Cardiac septum (tissue), 1 donor: ENCODE measurements around the gene SERPINB1. TPM values are rescaled to one million over a fixed set of nuclear protein-coding genes. Genes with fewer than 3 reads are reported as not detected.
"Not testable (repeated sequence)": the region's sequence is repeated elsewhere in the genome, so short reads cannot be mapped to it uniquely, and the experiment has no call there.

Experiments used
- DNase-seq: peaks from one replicate; pipeline ENCODE4 v3.0.0-alpha.2; 2020; ENCODE audit warnings: low spot score
- intact Hi-C: fragments of 100-400 bp; cut with DNase I; formaldehyde crosslinking; loops from one replicate; pipeline ENCODE4 v1.14.0; 2022
- total RNA-seq: library from RNA; stranded (reverse); fragmentation: NEBNext Ultra II Directional; extraction: Animal tissue kit (Norgen Biotek cat#: 25700); gene quantifications from one replicate; pipeline ENCODE4 v1.2.1, GENCODE V29; 2021
- donor health status: DM: no; HTN: no; CAD: no.

Gene SERPINB1
- total RNA-seq, 1 donor from 2014 or later = 26.4 TPM

GRCh38 chr6:2870046-2870636 is 28.5 kb upstream of the SERPINB1 start:
- intact Hi-C loops = no loop called here
- DNase-seq = no peak

- DNase-seq = no peak
- intact Hi-C loops = no loop called here
Observed at GRCh38 chr6:2868637-2869036, 27.0 kb upstream of the SERPINB1 start.

- no peak for DNase-seq
- intact Hi-C loops = no loop called here
Observed at GRCh38 chr6:2866171-2866846, 24.6 kb upstream of the SERPINB1 start.

GRCh38 chr6:2865694-2866151 is 24.1 kb upstream of the SERPINB1 start:
- DNase-seq = no peak
- intact Hi-C loops = no loop called here

- intact Hi-C loops = no loop called here
Observed at GRCh38 chr6:2865270-2865669, 23.6 kb upstream of the SERPINB1 start.

GRCh38 chr6:2863901-2864300 is 22.2 kb upstream of the SERPINB1 start:
- intact Hi-C loops = no loop called here
- DNase-seq = no peak

More at GRCh38 chr6:2865270-2865669, 23.6 kb upstream of the SERPINB1 start:
- no peak for DNase-seq

GRCh38 chr6:2862712-2863181 is 21.1 kb upstream of the SERPINB1 start:
- DNase-seq = no peak
- intact Hi-C loops = no loop called here

- intact Hi-C loops = no loop called here
- no peak for DNase-seq
Observed at GRCh38 chr6:2861822-2862164, 20.1 kb upstream of the SERPINB1 start.

GRCh38 chr6:2861060-2861821 is 19.6 kb upstream of the SERPINB1 start:
- DNase-seq = no peak
- intact Hi-C loops = no loop called here

GRCh38 chr6:2860706-2861059 is 19.0 kb upstream of the SERPINB1 start:
- DNase-seq, intact Hi-C loops: not testable (repeated sequence)

GRCh38 chr6:2859798-2860705 is 18.4 kb upstream of the SERPINB1 start:
- intact Hi-C loops, DNase-seq: not testable (repeated sequence)

GRCh38 chr6:2859185-2859700 is 17.6 kb upstream of the SERPINB1 start:
- no peak for DNase-seq
- intact Hi-C loops = no loop called here

GRCh38 chr6:2857580-2858337 is 16.1 kb upstream of the SERPINB1 start:
- DNase-seq = no peak
- intact Hi-C loops = no loop called here

GRCh38 chr6:2857185-2857579 is 15.5 kb upstream of the SERPINB1 start:
- no peak for DNase-seq
- intact Hi-C loops = no loop called here

GRCh38 chr6:2855061-2855519 is 13.4 kb upstream of the SERPINB1 start:
- DNase-seq = no peak
- intact Hi-C loops = loop anchor here (2.0 kb wide), 1 partner anchor 22 kb away; no protein-coding TSS in a partner anchor

GRCh38 chr6:2854396-2854982 is 12.8 kb upstream of the SERPINB1 start:
- intact Hi-C loops = loop anchor here (2.0 kb wide), 1 partner anchor 22 kb away; no protein-coding TSS in a partner anchor
- DNase-seq = no peak

GRCh38 chr6:2853769-2854395 is 12.2 kb upstream of the SERPINB1 start:
- intact Hi-C loops = loop anchor here (2.0 kb wide), 1 partner anchor 23 kb away; no protein-coding TSS in a partner anchor
- no peak for DNase-seq

- intact Hi-C loops, DNase-seq: not testable (repeated sequence)
Observed at GRCh38 chr6:2853378-2853768, 11.7 kb upstream of the SERPINB1 start.
